Small intestine (tissue), 7 donors: ENCODE results near the gene CUL2. TPM values are rescaled to one million over a fixed set of nuclear protein-coding genes. Genes with fewer than 3 reads are reported as not detected.

Experiments
- DNase-seq, 2 donors: peaks; one replicate each; pipeline versions ENCODE4 v3.0.0 to v3.0.0-alpha.2; 2013
- FAIRE-seq: peaks from 2 replicates; lab custom pipeline; 2012; peaks lifted over from hg19 to GRCh38; lab: Jason Lieb, UNC
- H3K27ac ChIP-seq, 3 donors: one replicate each; pipeline ENCODE4 v1.5.1; 2013; ENCODE audit warnings: low read length in 2 of 3, mild to moderate bottlenecking in 2 of 3, control low read depth in 1 of 3, inconsistent platforms in 1 of 3, low read depth in 1 of 3, moderate library complexity in 1 of 3
- H3K27me3 ChIP-seq, 3 donors: one replicate each; pipeline ENCODE4 v1.6.1; 2013; ENCODE audit warnings: low read length in 3 of 3, inconsistent platforms in 1 of 3; ENCODE audit not compliant: control insufficient read depth in 3 of 3, insufficient read depth in 3 of 3
- H3K36me3 ChIP-seq, 3 donors: one replicate each; pipeline ENCODE4 v1.6.1; 2013; ENCODE audit warnings: low read length in 3 of 3, inconsistent platforms in 1 of 3, low read depth in 1 of 3, mild to moderate bottlenecking in 1 of 3, moderate library complexity in 1 of 3; ENCODE audit not compliant: control insufficient read depth in 3 of 3, insufficient read depth in 2 of 3
- H3K4me1 ChIP-seq, 3 donors: one replicate each; pipeline ENCODE4 v1.6.1; 2013; ENCODE audit warnings: low read length in 2 of 3, inconsistent platforms in 1 of 3, low read depth in 1 of 3, mild to moderate bottlenecking in 1 of 3, moderate library complexity in 1 of 3; ENCODE audit not compliant: control insufficient read depth in 3 of 3, insufficient read depth in 2 of 3
- H3K4me3 ChIP-seq, 3 donors: one replicate each; pipeline ENCODE4 v1.5.1; 2013; ENCODE audit warnings: low read length in 3 of 3, control low read depth in 1 of 3, inconsistent platforms in 1 of 3, low read depth in 1 of 3, mild to moderate bottlenecking in 1 of 3, moderate library complexity in 1 of 3
- H3K9me3 ChIP-seq, 2 donors: one replicate each; pipeline ENCODE4 v1.6.1; 2013; ENCODE audit warnings: low read depth in 1 of 2, low read length in 1 of 2; ENCODE audit not compliant: control insufficient read depth in 2 of 2, insufficient read depth in 1 of 2
- WGBS, 3 donors: extraction: QIAGEN DNeasy Blood & Tissue Kit; methylation state at CpG; one replicate each; pipeline ENCODE4 v1.1.7; 2013; 5-methylcytosine and 5-hydroxymethylcytosine counted together
- polyA plus RNA-seq, 4 donors: library from polyadenylated mRNA; stranded (reverse) in 3 of 4; unstranded in 1 of 4; fragments of 200-250 nt in 3 of 4; fragments of 120-200 nt in 1 of 4; gene quantifications; one replicate each; pipeline versions ENCODE4 v1.2.1 to v1.2.3, GENCODE V29; 2013
- donor health status: healthy with polysubstance abuse.
- donor health status: control.
- donor health status: control.
- donor health status: Bipolar disorder and iron deficiency.
- donor health status: healthy.

The CUL2 gene
- polyA plus RNA-seq, 4 donors, result 9.2 to 32.0 (median 12.7) TPM

DNA sequence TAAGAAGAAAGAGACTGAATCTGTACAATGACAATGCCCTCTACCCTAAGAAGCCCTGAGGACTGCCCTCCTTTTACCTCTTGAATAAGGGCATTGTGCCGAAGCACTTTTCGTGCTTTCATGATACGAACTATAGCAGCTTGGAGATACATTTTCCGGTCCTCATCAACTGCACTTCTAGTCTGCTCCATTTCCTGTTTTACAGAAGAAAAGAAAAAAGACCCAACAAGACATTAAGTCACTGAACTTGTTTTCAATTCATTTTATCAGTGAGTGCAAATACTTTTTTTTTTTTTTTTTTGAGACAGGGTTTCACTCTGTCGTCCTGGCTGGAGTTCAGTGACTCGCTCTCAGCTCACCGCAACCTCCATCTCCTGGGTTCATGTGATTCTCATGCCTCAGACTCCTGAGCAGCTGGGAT is 78.4 kb downstream of the CUL2 start:
- Histone ChIP-seq H3K36me3 (peaks cover 4 to 39% (median 15%) of the 10 kb centered on the region in 3 donors), H3K4me1 (no peaks in the 10 kb centered on the region), H3K4me3 (no peak overlapping the region), H3K27ac (no peak overlapping the region), H3K27me3 (no peaks in the 10 kb centered on the region), H3K9me3 (no peaks in the 10 kb centered on the region)
- DNase-seq, result no peak
- no peak for FAIRE-seq
- WGBS, 3 donors, result 82 to 92% (median 84%) methylated on average over 7 of the region's 7 CpGs

DNA sequence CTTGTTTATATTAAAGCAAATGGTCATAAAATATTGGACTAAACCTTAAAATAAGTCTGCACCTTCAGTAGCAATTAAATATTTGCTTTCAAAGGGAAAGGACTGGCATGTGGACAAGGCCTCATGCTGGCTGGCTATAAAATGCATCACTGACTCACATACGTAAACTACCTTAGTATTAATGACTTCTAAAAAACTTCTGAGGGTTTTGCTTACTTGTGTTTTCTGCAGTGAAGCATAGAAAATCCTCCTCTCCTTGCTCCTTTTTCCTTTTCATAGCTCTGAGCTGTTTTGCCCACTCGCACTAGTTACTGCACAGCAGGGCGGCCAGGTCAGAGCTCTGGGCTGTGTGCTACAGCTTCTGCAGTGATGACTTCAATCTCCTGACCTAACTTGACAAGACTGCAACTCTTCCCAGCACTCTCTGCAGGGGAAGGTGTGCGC is 82.3 kb downstream of the CUL2 start:
- Histone ChIP-seq H3K27me3 (no peaks in the 10 kb centered on the region), H3K4me1 (no peaks in the 10 kb centered on the region), H3K9me3 (no peaks in the 10 kb centered on the region), H3K36me3 (peaks cover 4 to 23% (median 12%) of the 10 kb centered on the region in 3 donors), H3K4me3 (no peak overlapping the region), H3K27ac (no peak overlapping the region)
- DNase-seq, result no peak
- FAIRE-seq, result no peak
- WGBS, 3 donors, result 98 to 99% (median 98%) methylated on average over 4 of the region's 4 CpGs

DNA sequence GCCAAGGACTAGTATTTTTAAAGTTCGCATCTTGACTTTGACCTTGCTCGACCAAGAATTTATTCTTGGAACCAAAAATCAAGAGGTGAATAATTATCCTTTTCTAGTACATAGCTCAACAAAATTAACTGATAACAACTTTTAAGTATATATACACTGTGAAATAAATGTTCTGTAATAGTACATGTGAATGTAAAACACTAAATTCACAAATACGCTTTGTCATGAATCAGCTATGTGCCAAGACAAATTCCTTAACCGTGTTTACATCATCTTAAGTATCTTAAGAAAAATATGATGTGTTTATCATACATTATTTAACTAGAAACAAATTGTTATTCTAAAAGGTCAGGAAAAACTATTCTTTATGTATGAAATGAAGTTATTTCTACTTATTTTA is 83.3 kb downstream of the CUL2 start:
- 82 to 91% (median 91%) methylated on average over 4 of the region's 4 CpGs for WGBS, 3 donors
- no peak for FAIRE-seq
- no peak overlapping the region for H3K4me3 ChIP-seq

DNA sequence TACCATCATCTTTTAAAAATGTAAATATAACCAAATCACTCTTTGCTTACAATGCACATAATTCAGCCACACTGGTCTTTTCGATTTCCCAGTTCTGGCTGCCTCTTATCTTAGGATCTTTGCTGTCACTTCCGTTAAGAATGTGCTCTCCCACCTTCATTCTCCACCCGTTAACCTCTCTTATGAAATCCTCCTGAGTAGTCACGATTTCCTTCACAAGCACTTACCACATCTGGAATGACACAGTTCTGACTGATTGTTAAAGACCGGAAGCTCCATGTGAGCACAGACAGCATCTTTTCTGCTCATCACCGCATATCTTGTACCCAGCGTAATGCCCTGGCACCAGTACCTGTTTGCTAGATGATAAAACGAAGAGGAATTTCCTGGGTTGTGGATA is 84.3 kb downstream of the CUL2 start:
- peaks cover 4 to 13% (median 6%) of the 10 kb centered on the region in 3 donors for H3K36me3 ChIP-seq
- no peak overlapping the region for H3K27ac ChIP-seq
- H3K4me1 ChIP-seq, result no peaks in the 10 kb centered on the region
- no peaks in the 10 kb centered on the region for H3K9me3 ChIP-seq
- H3K4me3 ChIP-seq, result no peak overlapping the region
- FAIRE-seq (no peak), DNase-seq (no peak)
- H3K27me3 ChIP-seq, result no peaks in the 10 kb centered on the region
- WGBS, 3 donors, result 74 to 88% (median 85%) methylated on average over 8 of the region's 8 CpGs

More for the DNA sequence above, 83.3 kb downstream of the CUL2 start:
- Histone ChIP-seq H3K27ac (no peak overlapping the region), H3K9me3 (no peaks in the 10 kb centered on the region), H3K4me1 (no peaks in the 10 kb centered on the region), H3K36me3 (peaks cover 4 to 19% (median 9%) of the 10 kb centered on the region in 3 donors), H3K27me3 (no peaks in the 10 kb centered on the region)
- no peak for DNase-seq

DNA sequence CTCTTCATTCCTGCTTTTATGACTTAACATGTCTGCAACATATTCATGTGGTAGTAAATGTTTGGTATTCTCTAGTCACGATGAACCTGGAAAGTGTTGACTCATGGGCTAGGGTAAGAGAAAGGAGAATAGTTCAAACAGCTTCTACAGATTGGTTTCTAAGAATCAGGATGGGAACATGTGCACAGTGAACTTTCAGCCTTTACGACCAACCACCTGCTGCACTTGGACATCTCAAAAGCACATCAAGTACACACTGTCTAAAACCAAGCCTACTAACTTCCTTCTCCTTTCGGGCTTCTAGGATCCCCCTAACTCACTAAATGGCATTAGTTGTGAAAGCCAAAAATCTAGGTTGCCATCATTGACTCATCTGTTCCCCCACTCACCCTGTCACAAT is 85.5 kb downstream of the CUL2 start:
- Histone ChIP-seq H3K27me3 (no peaks in the 10 kb centered on the region), H3K4me1 (no peaks in the 10 kb centered on the region), H3K27ac (no peak overlapping the region), H3K9me3 (no peaks in the 10 kb centered on the region), H3K36me3 (peaks cover 0 to 7% (median 6%) of the 10 kb centered on the region in 3 donors), H3K4me3 (no peak overlapping the region)
- FAIRE-seq (no peak), DNase-seq (no peak)
- WGBS, 3 donors, result 58 to 87% (median 85%) methylated on average over 3 of the region's 3 CpGs

DNA sequence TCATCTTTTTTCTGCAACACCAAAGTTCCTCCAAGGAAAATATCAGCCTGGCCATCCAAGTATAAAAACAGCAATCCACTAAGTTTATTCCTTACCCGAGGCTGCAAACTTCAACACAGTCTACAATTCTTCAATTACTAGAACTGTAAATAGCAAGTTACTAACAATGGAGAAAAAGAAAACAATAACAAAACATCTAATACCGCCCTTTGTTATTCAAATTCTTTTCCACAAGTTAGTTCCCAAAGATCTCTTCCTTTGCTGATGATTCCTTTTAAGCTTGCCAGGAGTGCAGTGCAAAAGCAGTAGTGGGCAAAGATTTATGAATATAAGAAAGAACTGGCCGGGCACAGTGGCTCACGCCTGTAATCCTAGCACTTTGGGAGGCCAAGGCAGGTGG is 86.2 kb downstream of the CUL2 start:
- DNase-seq, result no peak
- Histone ChIP-seq H3K36me3 (peaks cover 0 to 7% (median 4%) of the 10 kb centered on the region in 3 donors), H3K9me3 (no peaks in the 10 kb centered on the region), H3K4me1 (no peaks in the 10 kb centered on the region), H3K27ac (no peak overlapping the region), H3K4me3 (no peak overlapping the region), H3K27me3 (no peaks in the 10 kb centered on the region)
- WGBS, 3 donors, result 84 to 93% (median 89%) methylated on average over 4 of the region's 4 CpGs
- FAIRE-seq, result no peak

DNA sequence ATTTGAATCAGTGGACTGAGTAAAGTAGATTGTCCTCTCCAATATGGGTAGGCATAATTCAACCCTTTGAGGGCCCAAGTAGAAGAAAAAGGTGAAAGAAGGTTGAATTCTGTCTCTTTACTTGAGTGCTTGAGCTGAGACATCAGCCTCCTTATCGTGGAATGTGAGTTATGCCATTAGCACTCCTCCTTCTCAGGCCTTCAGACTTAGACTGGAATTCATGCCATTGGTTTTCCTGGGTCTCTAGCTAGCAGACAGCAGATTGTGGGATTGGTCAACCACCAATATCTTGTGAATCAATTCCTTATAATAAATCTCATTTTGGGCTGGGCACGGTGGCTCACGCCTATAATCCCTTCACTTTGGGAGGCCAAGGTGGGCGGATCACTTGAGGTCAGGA is 89.2 kb downstream of the CUL2 start:
- Histone ChIP-seq H3K9me3 (no peaks in the 10 kb centered on the region), H3K36me3 (peaks cover 0 to 2% (median 2%) of the 10 kb centered on the region in 3 donors), H3K4me3 (no peak overlapping the region), H3K27me3 (no peaks in the 10 kb centered on the region), H3K4me1 (no peaks in the 10 kb centered on the region), H3K27ac (no peak overlapping the region)
- 92 to 100% (median 97%) methylated on average over 4 of the region's 4 CpGs for WGBS, 3 donors
- FAIRE-seq (no peak), DNase-seq (no peak)

DNA sequence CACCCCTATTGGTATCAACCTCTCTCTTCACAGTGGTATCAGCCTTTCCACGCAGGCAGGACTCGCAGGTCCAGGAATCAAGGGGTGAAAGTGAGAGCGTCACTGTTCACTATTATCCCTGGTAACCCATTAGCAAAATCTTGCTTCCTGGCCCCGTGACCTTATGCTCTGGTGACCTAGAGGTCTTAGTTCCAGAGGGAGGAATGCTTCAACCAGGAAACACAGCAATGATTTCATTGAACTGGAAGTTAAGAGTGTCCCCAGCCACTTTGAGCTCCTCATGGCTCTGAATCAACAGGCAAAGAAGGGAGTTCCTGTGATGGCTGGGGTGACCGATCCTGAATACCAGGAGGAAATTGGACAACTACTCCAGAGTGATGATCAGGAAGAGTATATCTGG is 90.6 kb downstream of the CUL2 start:
- Histone ChIP-seq H3K27ac (no peak overlapping the region), H3K27me3 (no peaks in the 10 kb centered on the region), H3K36me3 (peaks cover 0 to 2% (median 0%) of the 10 kb centered on the region in 3 donors), H3K4me1 (no peaks in the 10 kb centered on the region), H3K9me3 (no peaks in the 10 kb centered on the region), H3K4me3 (no peak overlapping the region)
- no peak for FAIRE-seq
- 85 to 97% (median 97%) methylated on average over 5 of the region's 5 CpGs for WGBS, 3 donors
- DNase-seq, result no peak

DNA sequence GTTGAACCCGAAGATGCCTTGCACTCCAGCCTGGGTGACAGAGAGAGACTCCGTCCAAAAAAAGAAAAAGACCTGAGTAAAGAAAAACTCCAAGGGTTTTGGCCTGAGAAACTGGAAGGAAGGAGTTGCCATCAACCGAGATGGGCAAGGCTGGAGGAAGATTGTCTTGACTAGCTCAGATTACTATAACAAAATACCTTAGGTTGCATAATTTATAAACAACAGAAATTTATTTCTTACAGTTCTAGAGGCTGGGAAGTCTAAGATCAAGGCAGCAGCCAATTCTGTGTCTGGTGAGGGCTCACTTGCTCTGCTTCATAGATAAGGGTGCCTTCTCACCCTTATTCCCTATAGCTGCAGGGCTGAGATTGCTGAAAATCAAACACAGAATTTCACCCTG is 91.2 kb downstream of the CUL2 start:
- FAIRE-seq (no peak), DNase-seq (no peak)
- Histone ChIP-seq H3K27me3 (no peaks in the 10 kb centered on the region), H3K4me3 (no peak overlapping the region), H3K4me1 (no peaks in the 10 kb centered on the region), H3K27ac (no peak overlapping the region), H3K9me3 (no peaks in the 10 kb centered on the region), H3K36me3 (peaks cover 0 to 2% (median 0%) of the 10 kb centered on the region in 3 donors)
- 94 to 98% (median 96%) methylated on average over 3 of the region's 3 CpGs for WGBS, 3 donors
